ENCODE measurements around the gene HS1BP3. TPM values are rescaled to one million over a fixed set of nuclear protein-coding genes. Genes with fewer than 3 reads are reported as not detected.

HS1BP3 gene
- total RNA-seq, 1 donor from 2014 or later = 37.9 TPM

DNA sequence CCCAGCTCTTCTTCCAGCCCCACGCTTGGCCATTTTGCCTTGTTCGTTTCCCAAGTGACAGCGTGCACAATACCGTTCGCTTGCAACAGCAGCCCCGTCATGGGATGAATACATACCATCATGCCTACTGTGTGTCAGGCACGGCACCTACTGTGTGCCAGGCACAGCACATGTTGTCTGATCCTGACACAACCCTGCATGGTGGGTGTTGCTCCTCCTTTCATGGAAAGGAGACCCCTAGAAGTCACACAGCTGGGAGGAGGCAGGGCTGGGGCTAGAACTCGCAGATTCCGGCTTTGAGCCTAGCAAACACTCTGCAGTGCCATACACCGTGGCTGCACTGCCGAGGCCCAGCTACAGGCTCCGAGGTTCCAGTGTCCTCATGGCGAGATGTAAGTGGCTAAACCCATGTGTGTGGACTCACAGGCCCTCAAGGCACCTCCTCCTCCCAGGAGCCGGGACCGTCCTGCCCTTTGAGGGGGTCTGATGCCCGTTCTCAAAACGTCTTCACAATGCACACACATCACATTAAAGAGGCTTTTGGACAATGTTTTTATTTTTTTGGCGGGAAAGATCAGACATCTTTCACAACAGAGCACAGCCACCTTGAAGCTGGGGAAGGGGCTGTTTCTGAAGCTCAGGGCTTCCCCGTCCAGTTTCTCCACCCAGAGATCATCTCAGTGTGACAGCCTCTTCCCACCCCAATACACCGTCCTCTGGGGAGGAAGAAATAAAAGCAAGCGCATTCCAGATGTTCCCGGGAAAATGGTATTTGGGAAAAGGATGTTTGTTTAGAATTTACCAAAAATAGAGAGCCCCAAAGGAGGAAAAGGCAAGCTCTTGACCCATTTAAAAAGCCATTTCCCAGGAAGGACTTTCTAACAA is 64.9 kb downstream of the HS1BP3 start:
- DNase-seq (ENCODE audit: low spot score) = no peak

DNA sequence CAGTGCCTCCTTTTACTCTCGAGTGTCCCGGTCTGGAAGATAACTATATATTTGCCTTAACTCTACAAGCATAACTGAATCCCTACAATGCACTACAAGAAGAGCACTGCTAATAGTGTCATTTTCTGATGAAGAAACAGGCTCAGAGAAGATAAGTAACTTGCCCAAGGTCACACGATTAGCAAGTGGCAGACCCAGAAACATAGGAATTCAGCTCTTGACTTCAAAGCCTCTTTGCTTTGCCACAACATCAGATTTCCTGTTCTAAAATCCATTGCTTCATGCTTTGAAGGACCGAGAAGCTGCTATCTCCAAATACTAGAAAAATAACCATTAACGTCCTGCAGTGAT is 65.6 kb downstream of the HS1BP3 start:
- DNase-seq (ENCODE audit: low spot score) = no peak

DNA sequence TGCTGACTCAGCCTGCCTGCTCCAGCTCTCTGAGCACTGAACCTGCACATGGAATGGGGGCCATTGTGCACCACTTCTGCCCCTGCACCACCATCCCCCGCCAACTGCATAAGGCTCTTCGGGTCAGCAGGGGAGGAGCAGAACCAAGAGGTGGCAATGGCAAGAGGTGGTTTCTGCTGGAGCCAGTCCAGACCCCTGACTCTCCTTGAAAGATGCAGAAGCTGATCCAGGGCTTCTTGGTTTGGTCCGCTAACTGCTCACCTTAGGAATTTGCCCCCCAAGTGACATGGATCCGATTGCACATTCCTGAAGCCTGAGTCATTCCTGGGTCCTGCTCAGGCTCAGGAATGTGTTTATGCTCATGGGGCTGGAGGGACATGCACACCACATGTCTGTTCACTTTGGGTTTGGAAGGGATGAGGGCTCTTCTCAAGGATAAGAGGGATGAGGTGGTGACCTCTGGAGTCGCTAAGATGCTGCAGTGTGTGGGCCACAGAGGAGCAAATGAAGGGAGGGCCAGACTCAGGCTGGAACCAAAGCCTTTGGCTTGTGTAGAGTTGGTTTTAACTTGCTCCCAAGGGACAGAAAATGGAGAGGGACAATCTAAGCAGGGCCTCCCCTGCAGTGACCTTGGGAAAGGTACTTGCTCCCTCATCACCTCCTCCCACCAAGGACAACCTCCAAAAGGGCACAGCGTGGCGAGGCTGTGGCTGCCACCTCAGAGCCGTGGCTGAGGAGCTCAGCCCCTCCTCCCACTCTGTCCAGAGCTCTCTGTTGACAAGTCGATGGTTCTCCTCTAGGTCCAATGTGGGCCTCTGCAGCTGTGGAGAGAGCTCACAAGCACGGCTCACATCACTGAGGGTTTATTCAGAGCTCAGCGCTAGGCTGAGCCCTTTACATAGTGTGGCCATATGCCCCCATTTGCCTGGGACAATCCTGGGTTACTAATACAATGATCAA is 66.2 kb downstream of the HS1BP3 start:
- DNase-seq (ENCODE audit: low spot score) = no peak

DNA sequence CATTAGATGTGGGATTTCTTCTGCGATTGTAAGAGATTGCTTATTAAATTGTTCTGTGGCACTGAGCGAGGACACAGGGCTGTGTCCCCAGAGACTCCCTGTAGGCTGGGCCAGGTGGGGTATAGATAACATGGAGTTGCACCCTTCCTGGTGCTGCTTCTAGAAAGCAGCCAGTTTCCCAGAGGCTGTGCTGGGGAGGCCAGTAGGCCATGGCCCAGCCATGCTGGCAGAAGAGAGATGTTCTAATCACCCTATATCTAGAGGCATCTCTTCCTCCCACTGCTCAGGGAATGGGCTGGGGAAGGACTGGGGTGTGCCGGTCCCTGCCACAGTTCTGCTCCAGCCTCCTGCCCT is 66.9 kb downstream of the HS1BP3 start:
- no peak for DNase-seq (ENCODE audit: low spot score)

DNA sequence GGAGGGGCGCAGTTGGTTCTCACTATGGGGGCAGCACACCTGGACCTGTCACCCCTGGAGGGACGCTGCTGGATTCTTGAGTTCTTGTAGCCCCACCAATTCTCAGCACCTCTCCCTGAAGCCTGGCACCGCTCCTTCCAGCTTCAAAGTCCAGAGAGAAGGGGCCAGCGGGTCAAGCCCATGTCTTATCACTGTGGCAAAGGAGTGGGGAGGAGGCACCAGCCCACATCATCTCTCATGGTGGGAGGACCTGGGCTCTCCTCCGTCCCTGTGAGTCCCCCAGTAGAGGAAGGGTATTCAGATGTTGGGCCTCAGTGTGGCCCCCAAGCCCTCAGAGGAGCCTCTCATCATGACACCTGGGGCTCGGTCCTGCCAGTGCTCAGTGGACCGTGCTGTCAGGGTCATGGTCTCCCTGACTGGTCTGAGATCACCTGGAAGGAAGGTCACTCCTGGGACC is 67.4 kb downstream of the HS1BP3 start:
- no peak for DNase-seq (ENCODE audit: low spot score)

DNA sequence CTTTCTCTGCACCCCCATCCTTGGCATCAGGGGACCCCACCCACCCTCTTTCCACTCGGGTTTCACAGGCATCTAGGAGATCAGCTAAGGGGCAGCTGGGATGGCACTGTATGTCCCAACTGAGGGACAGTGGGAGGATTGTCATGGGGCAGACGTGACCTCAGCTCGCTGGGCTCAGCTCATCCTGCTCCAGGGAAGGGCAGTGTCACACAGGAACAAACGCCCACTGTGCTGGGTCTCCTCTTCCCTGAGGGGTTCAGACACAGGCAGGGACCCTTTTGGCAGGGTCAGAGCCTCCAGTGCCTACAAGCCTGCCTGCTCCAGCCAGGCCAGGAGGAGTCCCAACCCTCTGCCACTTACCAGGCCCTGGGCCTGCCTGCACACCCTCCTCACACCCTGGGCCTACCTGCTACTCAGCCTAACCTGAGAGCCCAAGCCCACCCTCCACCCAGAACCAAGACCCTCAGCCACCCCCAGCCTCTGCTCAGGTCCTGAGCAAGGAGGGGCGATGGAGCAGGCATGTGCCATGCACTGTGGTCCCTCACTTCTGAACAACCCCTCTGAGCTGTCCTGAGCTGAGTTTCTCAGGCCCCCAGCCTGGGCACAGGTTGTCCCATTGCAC is 68.2 kb downstream of the HS1BP3 start:
- DNase-seq (ENCODE audit: low spot score) = no peak

- DNase-seq (ENCODE audit: low spot score) = no peak
Measured at GRCh38 chr2:20580690-20581437, 70.0 kb downstream of the HS1BP3 start.

DNA sequence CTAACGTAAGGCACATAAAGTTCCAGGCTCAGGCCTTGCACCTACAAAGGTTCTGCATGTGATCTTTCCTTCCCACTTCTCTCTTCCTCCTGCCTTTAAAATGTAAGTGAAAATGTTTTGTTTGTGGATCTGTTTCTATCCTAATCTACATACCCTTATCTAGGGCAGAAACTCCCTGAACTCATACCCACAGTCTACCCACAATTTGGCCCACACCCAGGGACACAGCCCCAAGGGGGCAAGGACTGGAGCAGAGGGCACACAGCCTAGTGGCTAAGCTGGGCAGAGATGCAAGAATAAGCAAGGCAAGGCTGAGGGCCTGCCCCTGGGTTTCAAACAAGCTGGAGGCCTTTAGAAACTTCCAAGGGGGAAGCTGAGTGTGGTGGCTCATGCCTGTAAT is 71.0 kb downstream of the HS1BP3 start:
- no peak for DNase-seq (ENCODE audit: low spot score)

DNA sequence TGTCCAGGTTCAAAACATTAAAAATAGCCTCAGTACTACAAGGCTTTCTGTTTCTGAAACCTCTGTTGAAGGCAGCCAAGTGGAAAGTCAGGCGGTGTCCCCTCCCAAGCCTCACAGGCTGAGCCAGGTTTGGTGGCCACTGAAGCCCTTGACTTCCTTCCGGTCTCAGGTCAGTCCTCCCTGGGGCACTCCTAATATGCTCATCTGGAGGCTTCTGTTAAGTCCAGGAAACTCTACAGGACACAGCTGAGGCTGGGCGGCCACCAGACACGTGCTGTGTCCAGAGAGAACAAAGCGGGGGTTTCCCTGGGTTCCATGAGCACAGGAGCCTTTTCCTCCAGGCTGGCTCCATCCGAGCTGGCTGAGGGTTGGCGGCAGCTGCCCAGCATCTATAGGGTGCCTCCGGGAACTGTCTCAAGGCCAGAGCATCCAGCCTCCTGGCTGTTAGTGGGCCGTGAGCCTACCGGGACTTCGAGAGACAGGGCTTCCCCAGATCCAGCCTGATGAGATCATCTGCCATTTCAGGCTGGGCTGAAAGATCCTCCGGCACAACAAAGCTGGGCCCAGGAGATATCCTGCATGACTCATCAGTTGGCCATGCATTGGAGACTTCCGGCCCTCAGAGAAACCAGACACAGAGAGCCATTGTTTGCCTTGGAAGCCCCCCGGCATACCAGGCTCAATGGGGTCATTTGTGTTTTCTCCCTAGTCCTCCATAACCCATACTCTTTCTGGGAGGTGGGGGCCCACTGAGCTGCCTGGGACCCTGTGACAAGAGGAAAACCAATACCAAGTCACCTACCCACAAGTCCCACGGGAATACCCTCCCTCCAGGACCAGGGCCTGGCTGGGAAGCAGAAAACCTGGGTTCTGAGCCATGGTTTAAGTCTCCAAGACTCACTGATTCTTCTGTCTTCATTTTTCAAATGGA is 71.7 kb downstream of the HS1BP3 start:
- peak; percentile 82 for DNase-seq (ENCODE audit: low spot score)

- DNase-seq (ENCODE audit: low spot score) = no peak
Measured at GRCh38 chr2:20578266-20578894, 72.5 kb downstream of the HS1BP3 start.

- no peak for DNase-seq (ENCODE audit: low spot score)
Measured at GRCh38 chr2:20577495-20578235, 73.2 kb downstream of the HS1BP3 start.

DNA sequence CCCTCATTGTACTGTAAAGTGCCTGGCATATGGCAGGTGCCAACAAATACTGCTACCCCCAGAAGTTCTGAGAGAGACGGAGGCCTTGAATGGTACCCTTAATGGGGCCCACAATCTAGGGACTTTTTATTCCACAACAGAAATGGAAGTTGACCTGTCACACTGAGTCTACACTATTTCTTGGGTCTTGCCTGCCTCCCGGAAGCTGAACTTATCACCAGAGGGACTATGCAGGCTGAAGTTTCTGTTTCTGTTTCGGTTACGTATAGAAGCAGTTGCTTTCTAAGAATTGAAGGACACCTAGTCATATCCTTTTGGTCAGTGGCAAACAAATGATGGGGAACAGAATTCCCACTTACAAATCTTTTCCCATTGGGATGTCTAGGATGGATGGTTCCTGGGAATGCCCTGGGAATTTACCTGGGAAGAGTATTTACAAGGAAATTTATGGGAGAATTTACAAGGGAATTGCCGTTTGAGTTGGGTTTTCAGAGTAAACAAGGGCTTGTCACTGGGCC is 74.2 kb downstream of the HS1BP3 start:
- no peak for DNase-seq (ENCODE audit: low spot score)

DNA sequence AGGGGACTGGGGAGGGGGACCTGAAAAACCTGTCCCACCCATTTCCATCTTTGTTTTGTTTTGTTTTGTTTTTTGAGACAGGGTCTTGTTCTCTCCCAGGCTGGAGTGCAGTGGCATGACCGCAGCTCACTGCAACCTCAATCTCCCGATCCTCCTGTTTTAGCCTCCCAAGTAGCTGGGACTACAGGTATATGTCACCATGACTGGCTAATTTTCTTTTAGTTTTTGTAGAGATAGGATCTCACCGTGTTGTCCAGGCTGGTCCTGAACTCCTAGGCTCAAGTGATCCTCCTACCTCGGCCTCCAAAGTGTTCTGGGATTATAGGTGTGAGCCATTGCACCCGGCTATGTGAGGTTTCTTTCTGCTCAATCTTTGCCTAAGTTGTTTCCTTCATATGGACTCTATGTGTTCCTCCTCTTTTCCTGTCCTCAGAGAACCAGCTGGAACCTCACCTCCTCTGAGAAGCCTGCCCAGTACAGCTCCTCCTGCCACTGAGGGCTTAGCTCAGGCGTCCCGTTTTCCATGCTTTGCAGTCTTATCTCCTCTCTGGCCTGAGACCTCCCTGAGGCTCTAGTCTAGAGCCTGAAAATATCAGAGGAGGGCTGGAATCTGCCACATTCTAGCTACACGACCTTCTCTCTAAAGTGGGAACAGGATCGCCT is 74.8 kb downstream of the HS1BP3 start:
- DNase-seq (ENCODE audit: low spot score) = no peak

- no peak for DNase-seq (ENCODE audit: low spot score)
Measured at GRCh38 chr2:20575414-20575813, 75.5 kb downstream of the HS1BP3 start.

GRCh38 chr2:20574930-20575329 is 76.0 kb downstream of the HS1BP3 start:
- DNase-seq (ENCODE audit: low spot score) = no peak

DNA sequence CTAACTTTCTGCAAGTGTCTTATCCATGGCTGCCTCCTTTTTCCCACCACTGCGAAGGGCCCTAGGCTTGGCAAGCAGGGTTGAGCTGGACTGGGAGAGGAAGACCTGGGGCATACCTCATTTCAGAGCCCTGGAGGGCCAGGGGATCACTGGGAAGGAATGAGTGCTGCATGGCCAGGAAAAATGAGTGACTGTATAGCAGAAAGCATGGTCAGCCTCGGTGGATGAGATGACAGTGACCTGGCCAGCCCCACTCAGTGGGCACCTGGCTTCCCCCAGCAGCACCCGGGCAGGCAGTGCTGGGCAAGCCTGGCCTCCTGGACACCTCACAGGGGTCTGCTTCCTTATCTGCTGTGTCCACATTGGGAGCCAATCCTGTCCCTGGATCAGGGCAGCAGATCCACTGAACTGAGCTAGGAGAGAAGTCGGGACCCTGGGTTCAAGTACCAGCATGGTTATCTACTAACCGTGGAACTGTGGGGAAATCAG is 76.4 kb downstream of the HS1BP3 start:
- no peak for DNase-seq (ENCODE audit: low spot score)

DNA sequence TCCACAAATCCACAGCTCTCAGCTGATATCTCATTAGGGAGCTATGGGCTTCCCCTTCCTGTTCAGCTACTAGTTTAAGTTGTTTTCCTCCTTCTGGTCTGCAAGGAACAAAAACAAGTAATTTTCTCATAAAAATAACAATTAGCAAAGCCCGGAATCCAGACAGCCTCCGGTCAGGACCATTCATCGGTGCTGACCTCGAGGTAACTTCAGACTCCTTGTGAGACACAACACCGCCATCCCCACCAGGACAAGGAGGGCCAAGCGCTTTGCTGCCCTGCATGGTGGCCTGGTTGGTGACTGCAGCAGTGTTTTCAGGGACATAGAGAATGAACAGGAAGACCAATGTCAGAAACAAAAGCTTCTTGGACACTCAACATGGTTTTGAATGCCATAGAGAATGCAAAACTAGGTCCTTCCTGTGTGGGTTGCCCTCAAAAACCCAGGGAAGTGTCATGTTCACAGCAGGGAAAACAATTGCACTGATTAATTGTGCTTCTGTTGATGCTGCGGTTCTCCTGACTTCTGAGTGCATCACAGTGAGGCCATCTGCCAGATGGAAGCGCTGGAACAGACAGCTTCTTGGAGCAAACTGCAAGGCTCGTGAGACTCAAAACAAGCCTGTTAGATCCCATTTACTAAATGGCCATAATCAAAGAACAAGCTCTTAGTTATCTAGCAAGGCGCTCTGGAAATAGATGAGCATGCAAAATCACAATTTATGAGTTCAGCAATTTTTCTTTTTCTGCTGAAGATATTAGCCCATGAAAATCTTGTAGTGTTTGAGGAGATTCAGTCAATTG is 77.1 kb downstream of the HS1BP3 start:
- DNase-seq (ENCODE audit: low spot score) = no peak

Data from ureter (tissue), 1 donor.